ENCODE measurements around the gene RASGRF2.

- TF ChIP-seq EZH2 (IDR thresholded peaks at IDR 0.05) = no peak
- no peak for TF ChIP-seq FOXP2 (optimal IDR thresholded peaks at IDR 0.05; ENCODE audit: control extremely low read depth, extremely low read length, insufficient read depth)
- TF ChIP-seq POLR2AphosphoS5 (IDR thresholded peaks at IDR 0.05; ENCODE audit: borderline replicate concordance, low read depth, low read length) = no peak
These were observed 229.8 kb downstream of the RASGRF2 start for GRCh38 chr5:81189875-81190498.
